T47D (cell line): Measurements from ENCODE around the gene CAMSAP1.

Experiments
- DNase-seq, 2 experiments: peaks; one replicate each; pipeline versions ENCODE4 v3.0.0 to v3.0.0-alpha.2; 2011 to 2012; ENCODE audit warnings: low read depth in 1 of 2, low spot score in 1 of 2
- JUND ChIP-seq: IDR thresholded peaks from 2 replicates; pipeline ENCODE4 v1.6.1; 2012; ENCODE audit warnings: low read depth
- in situ Hi-C: cut with HindIII; loops from 2 replicates; pipeline ENCODE4 v1.10.0; 2016; ENCODE audit warnings: low sequenced_read_pairs, low pct_unique_long_range_greater_than_20kb

CAMSAP1 gene

DNA sequence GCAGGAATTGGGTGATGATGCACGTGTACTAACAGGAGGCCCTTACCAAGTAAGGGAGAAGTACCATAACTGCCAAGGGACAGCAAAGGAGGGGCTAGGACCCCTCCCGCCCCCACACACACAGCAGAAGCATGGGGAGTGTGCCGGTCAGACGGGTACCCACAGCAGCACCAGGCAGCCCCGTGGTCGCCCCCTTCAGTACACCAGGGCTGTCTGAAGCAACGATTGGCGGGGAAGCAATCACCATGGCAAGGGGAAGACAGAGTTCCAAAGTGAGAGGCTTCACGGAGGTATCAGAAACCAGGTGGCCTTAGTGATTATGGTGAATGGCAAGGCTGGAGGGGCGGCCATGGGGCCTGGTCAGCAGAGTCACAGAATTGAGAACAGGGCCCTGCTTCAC lies 72.2 kb downstream of the CAMSAP1 start:
- TF ChIP-seq JUND, result no peak
- in situ Hi-C loops, result no loop called here
- no peak for DNase-seq

DNA sequence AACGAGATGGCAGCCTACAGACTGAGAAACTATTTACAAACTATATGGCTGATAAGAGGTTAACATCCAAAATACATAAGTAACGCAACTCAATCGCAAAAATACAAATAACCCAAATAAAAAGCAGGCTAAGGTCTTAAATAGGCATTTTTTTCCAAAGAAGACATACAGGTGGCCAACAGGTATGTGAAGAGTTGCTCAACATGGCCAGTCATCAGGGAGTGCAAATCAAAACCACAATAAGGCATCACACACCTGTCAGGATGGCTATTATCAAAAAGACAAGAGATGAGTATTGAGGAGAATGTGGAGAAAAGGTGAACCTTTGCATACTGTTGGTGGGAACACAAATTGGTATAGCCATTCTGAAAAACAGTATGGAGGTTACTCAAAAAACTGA lies 73.5 kb downstream of the CAMSAP1 start:
- TF ChIP-seq JUND, result no peak
- in situ Hi-C loops, result no loop called here
- no peak for DNase-seq

- in situ Hi-C loops, result no loop called here
- DNase-seq, result no peak
- no peak for TF ChIP-seq JUND
Measured at GRCh38 chr9:135830496-135830895, 76.8 kb downstream of the CAMSAP1 start.

DNA sequence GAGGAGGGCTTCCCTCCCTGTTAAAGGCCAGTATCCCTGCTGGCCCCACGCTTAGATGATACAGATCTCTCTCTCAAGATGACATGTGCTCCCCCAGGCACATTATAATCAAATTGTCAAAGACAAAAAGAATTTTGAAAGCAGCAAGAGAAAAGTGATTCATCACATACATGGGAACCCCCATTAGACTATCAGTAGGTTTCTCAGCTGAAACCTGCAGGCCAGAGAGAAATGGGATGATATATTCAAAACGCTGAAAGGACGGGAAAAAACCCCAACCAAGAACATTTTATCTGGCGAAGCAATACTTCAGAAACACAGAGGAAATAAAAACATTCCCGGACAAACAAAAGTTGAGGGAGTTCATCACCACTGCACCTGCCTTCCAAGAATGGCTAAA lies 78.7 kb downstream of the CAMSAP1 start:
- in situ Hi-C loops, result no loop called here
- no peak for TF ChIP-seq JUND
- DNase-seq, result no peak

DNA sequence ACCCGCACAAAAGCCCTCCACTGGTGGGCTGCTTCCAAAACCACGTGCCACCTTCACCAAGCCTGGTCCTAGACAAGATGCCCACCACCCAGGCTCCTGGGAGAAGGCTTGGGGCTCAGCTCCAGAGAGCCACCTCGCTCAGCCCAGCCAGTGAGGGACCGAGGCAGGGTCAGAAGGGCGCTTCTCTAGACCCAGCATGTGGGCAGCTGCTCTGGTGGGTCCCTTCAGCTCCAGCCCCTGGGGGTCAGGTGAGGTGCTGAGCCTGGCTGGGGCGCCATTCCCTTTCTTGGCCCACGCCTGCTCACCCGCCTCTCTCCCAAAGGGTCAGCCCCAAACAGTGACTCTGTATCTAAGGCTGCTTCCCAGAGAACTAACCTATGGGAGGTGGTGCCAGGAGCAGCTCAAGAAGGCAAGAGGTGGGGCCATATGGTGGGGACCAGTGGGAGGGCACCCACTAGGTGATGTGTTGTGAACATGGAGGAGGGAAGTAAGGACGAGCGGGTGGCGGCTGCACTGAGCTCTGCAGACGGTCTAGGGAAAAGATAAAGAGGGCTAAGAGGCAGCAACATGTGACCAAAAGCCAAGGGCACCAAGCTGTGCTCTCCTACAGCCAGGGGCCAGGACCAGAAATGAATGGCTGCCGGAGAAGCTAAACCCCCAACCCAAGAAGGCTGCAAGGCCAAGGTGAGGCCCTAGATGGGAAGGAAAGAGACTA lies 79.3 kb downstream of the CAMSAP1 start:
- no peak for TF ChIP-seq JUND
- in situ Hi-C loops, result no loop called here
- DNase-seq, result no peak

GRCh38 chr9:135827301-135827700 lies 80.0 kb downstream of the CAMSAP1 start:
- no peak for TF ChIP-seq JUND
- in situ Hi-C loops, result no loop called here

GRCh38 chr9:135826188-135826545 lies 81.2 kb downstream of the CAMSAP1 start:
- no peak for DNase-seq
- in situ Hi-C loops, result no loop called here
- TF ChIP-seq JUND, result no peak

More at GRCh38 chr9:135827301-135827700, 80.0 kb downstream of the CAMSAP1 start:
- no peak for DNase-seq

DNA sequence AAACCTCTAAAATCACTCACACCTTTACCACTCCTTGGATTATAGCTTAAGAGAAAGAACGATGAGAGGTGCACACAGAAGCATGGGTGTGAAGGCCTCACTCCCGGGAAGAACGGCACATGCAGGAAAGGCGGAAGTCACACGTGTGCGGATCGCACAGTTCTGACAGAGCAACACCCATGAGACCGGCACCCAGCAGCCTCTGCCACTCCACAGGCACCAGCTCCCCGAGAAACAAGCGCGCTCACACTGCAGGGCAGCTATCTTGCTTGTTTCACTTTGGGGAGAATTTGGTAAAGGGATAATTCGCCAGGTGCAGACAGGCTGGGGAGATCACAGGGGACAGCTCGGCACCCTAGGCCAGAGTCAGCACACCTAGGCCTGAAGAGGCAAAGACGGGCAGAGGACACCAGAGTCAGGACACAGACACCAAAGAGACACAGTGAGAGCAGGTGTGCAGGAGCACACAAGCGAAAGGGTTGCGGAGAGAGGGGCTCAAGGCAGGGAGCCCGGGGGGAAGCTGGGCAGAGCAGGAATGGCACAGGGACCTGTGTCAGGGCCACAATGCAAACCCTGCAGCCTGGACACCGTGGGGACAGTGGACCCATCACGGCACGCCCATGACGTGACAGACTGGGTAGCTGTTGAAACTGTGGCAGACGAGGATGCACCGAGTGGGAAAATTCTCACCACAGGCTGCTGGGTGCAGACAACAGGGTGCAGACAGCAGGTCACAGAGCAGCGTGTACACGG lies 81.7 kb downstream of the CAMSAP1 start:
- TF ChIP-seq JUND, result no peak
- in situ Hi-C loops, result no loop called here
- no peak for DNase-seq

GRCh38 chr9:135823036-135823435 lies 84.3 kb downstream of the CAMSAP1 start:
- TF ChIP-seq JUND, result no peak
- in situ Hi-C loops, result no loop called here
- DNase-seq, result no peak

DNA sequence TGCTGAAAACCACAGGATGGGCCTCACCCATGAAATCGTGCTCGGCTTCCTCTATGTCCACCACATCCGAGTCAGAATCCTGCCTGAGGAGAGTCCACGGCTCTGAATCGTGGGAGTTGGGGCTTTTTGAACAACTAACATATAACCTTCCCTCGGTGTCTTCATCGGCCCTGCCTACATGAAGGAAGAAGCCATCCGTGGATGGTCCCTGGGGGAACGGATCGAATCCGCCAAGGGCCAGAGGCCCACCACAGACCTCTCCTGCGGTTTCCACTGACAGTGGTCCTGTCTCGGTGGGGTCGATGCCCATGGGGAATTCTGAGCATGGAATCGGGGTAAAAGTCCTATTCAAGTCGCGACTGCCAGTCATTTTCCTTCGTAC lies 85.0 kb downstream of the CAMSAP1 start:
- in situ Hi-C loops, result no loop called here
- no peak for DNase-seq
- no peak for TF ChIP-seq JUND

- DNase-seq, result no peak
- no peak for TF ChIP-seq JUND
- in situ Hi-C loops, result no loop called here
Measured at GRCh38 chr9:135821733-135822373, 85.5 kb downstream of the CAMSAP1 start.

DNA sequence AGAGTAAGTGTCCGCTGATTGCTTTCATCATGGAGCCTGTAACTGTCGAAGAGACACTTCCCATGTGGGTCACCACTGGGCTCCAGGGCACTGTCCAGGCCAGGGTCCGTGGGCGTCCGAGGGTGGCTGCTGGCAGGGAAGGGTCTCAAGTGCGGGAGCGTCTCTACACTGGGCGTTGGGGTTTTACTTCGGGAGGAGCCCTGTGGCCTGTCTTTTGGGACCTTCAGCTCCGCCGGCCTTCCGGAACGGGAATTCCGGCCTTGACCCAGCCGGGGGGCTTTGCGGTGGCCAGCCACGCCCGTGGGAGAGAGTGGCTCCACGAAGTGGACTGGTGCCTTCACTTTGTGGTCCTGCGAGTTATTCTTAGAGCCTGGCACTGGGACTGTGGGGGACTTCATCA lies 86.2 kb downstream of the CAMSAP1 start:
- TF ChIP-seq JUND, result no peak
- no peak for DNase-seq
- in situ Hi-C loops, result no loop called here

DNA sequence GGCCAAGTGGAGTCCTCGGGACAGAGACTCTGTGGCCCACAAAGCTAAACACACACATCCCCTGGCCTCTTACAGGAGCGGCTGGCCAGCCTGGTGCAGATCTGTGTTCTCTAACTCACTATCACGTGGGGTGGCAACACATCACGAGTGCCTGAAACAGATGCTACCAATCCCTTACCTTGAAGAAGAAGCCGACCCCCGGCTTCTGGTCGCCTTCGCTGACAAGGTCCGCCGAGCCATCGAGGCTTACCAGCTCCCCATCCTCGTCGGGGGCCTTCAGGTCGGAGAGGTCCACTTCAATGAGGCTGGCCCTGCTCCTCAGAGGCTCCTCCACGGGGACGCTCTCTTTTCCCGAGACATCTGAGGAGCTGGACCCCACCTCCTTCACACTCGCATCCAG lies 86.7 kb downstream of the CAMSAP1 start:
- no peak for DNase-seq
- no peak for TF ChIP-seq JUND
- in situ Hi-C loops, result no loop called here
